Naive thymus-derived CD4-positive, alpha-beta T cell (primary cell): ENCODE data around the gene ITGAL. TPM values are rescaled to one million over a fixed set of nuclear protein-coding genes. Genes with fewer than 3 reads are reported as not detected.

Source experiments
- ATAC-seq: fragments of 150-1000 bp; cut with Tn5 transposase; 2 replicates; pipeline ENCODE4 v1.10.0; 2021; ENCODE audit warnings: mild to moderate bottlenecking, moderate library complexity
- CTCF ChIA-PET: fragments of 350-600 bp; sonication (Branson Sonifier 250); formaldehyde crosslinking; loops from one replicate; lab custom pipeline; 2021; ENCODE audit warnings: antibody characterized with exemption; lab: Charles Lee
- POLR2A ChIA-PET: fragments of 350-600 bp; sonication (Branson Sonifier 250); formaldehyde crosslinking; loops from one replicate; lab custom pipeline; 2021; ENCODE audit warnings: antibody characterized with exemption, inconsistent platforms; lab: Charles Lee
- DNase-seq, 9 donors: peaks; one replicate each; pipeline versions ENCODE4 v3.0.0 to v3.0.0-alpha.2; 2020 to 2022; ENCODE audit warnings: mixed read lengths in 1 of 9
- H3K27ac ChIP-seq: one replicate; pipeline ENCODE4 v1.7.0; 2013; ENCODE audit warnings: mild to moderate bottlenecking, low read depth, low read length, moderate library complexity
- H3K27me3 ChIP-seq, 2 donors: one replicate each; pipeline ENCODE4 v1.7.0; 2013; ENCODE audit warnings: low read length in 2 of 2, mild to moderate bottlenecking in 2 of 2, moderate library complexity in 2 of 2; ENCODE audit not compliant: control insufficient read depth in 2 of 2, insufficient read depth in 2 of 2
- H3K36me3 ChIP-seq, 3 experiments: 1 replicate in 2 of 3; 2 replicates in 1 of 3; pipeline ENCODE4 v1.7.0; 2013; ENCODE audit warnings: low read length in 3 of 3, mild to moderate bottlenecking in 3 of 3, moderate library complexity in 1 of 3; ENCODE audit not compliant: insufficient read depth in 3 of 3, control insufficient read depth in 2 of 3
- H3K4me1 ChIP-seq, 2 donors: one replicate each; pipeline ENCODE4 v1.7.0; 2013; ENCODE audit warnings: low read length in 2 of 2, mild to moderate bottlenecking in 2 of 2, moderate library complexity in 1 of 2; ENCODE audit not compliant: control insufficient read depth in 2 of 2, insufficient read depth in 2 of 2
- H3K4me3 ChIP-seq: 2 replicates; pipeline ENCODE4 v1.7.0; 2013; ENCODE audit warnings: mild to moderate bottlenecking, low read length
- H3K9me3 ChIP-seq, 3 experiments: 1 replicate in 2 of 3; 2 replicates in 1 of 3; pipeline ENCODE4 v1.7.0; 2013; ENCODE audit warnings: low read length in 3 of 3; ENCODE audit not compliant: control insufficient read depth in 2 of 3
- H3K27ac Mint-ChIP-seq, 9 donors: one replicate each; pipeline ENCODE4 v1.8.0; 2020 to 2022; ENCODE audit warnings: mixed read lengths in 9 of 9, mild to moderate bottlenecking in 8 of 9, moderate library complexity in 5 of 9, inconsistent platforms in 2 of 9
- H3K27me3 Mint-ChIP-seq, 5 donors: one replicate each; pipeline ENCODE4 v1.8.0; 2021 to 2022; ENCODE audit warnings: mixed read lengths in 5 of 5, mild to moderate bottlenecking in 1 of 5
- H3K36me3 Mint-ChIP-seq, 5 donors: one replicate each; pipeline ENCODE4 v1.8.0; 2020 to 2022; ENCODE audit warnings: mixed read lengths in 5 of 5, mild to moderate bottlenecking in 3 of 5, inconsistent platforms in 1 of 5
- H3K4me1 Mint-ChIP-seq, 7 donors: one replicate each; pipeline ENCODE4 v1.8.0; 2020 to 2022; ENCODE audit warnings: mixed read lengths in 7 of 7, mild to moderate bottlenecking in 3 of 7, inconsistent platforms in 1 of 7
- H3K4me3 Mint-ChIP-seq, 10 donors: one replicate each; pipeline ENCODE4 v1.8.0; 2020 to 2022; ENCODE audit warnings: mild to moderate bottlenecking in 10 of 10, mixed read lengths in 10 of 10, moderate library complexity in 6 of 10, inconsistent platforms in 2 of 10
- H3K9me3 Mint-ChIP-seq, 11 donors: one replicate each; pipeline ENCODE4 v1.8.0; 2020 to 2022; ENCODE audit warnings: mixed read lengths in 11 of 11, mild to moderate bottlenecking in 4 of 11, inconsistent platforms in 1 of 11, moderate library complexity in 1 of 11
- intact Hi-C, 2 donors: fragments of 100-400 bp; cut with micrococcal nuclease; formaldehyde crosslinking; loops; one replicate each; pipeline ENCODE4 v1.15.1; 2023
- polyA plus RNA-seq, 2 donors: library from polyadenylated mRNA; unstranded; fragments of 300-500 nt; fragmentation: Illumina TruSeq; gene quantifications; one replicate each; pipeline ENCODE4 v1.2.3, GENCODE V29; 2021
- total RNA-seq, 6 experiments: library from RNA in 5 of 6; stranded (reverse) in 5 of 6; gene quantifications; 1 replicate in 5 of 6; 2 replicates in 1 of 6; pipeline ENCODE4 v1.2.3 and lab custom pipeline; 2021 to 2026

The ITGAL gene
- total and polyA plus RNA-seq, 7 experiments from 2014 or later, result 110 to 629 (median 411) TPM

DNA sequence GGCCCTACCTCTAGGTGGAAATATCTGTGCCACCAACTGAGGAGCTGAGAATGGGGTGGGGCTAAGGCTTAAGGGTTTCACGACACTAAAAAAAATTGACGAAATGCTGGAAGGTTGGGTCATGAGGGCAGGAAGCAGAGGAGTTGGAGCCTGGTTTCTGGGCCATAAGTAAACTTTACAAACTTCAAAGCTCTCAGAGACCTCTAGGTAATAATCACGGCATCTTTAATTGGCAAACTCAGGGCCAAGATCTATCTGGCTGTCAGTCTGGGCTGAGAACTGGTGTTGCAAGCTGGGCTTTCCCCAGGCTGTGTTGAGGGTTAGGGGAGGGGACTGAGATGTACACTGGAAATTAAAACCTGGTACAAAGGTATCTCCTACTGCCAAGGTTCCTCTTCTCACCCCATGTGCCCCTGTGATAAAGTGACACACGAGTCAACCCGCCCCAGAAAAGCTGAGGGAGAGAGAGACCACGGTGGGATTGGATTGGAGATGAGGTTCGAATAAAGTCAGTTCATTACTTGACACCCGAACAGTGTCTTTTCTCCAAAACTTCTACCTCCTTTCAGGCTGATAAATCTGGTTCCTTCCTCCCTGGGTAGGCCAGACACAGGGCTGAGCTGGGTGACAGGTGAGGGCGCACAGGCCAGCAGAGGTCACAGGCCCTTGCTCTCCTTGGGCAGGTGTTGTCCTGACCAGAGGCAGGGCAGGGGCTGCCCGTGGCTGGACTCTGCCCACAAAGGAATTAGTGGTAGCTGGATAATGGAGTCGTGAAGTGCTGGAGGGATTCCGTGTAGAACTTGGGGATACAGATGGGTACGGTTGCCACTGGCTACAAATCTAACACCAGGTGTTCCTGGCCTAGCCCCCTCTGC is 57.9 kb downstream of the ITGAL start:
- H3K4me1 Mint-ChIP-seq, result peaks cover 10 to 48% (median 41%) of the 10 kb centered on the region in 7 donors
- Histone ChIP-seq H3K36me3 (peaks cover 0 to 25% (median 0%) of the 10 kb centered on the region in 3 experiments), H3K9me3 (no peaks in the 10 kb centered on the region), H3K27ac (peak overlapping the region; percentile 27), H3K27me3 (no peaks in the 10 kb centered on the region), H3K4me3 (no peak overlapping the region), H3K4me1 (peaks cover 0 to 10% of the 10 kb centered on the region in 2 donors)
- H3K4me3 Mint-ChIP-seq, result peak overlapping the region in 1 of 10 donors; percentile 20
- ATAC-seq, result no peak
- intact Hi-C loops, result no loop called here
- peaks cover 0 to 2% (median 0%) of the 10 kb centered on the region in 11 donors for H3K9me3 Mint-ChIP-seq
- peaks cover 0 to 1% (median 0%) of the 10 kb centered on the region in 5 donors for H3K36me3 Mint-ChIP-seq
- ChIA-PET CTCF (interaction anchor here (1.0 kb wide), 1 partner anchor 27 kb away, joined by 4 read pairs; the partner anchor contains the start of gene ZNF764), POLR2A (interaction anchor here (0.9 to 4.5 kb wide), 7 partner anchors 19 to 128 kb away, joined by 3 to 29 read pairs (median 3); partner anchors contain the start of genes DCTPP1, ZNF688, ZNF689 and ZNF764)
- H3K27ac Mint-ChIP-seq, result peak overlapping the region in 8 of 9 donors; percentile 23 to 88 (median 72)
- no peaks in the 10 kb centered on the region for H3K27me3 Mint-ChIP-seq
- peak in 4 of 9 donors; percentile 22 to 37 (median 32) for DNase-seq

DNA sequence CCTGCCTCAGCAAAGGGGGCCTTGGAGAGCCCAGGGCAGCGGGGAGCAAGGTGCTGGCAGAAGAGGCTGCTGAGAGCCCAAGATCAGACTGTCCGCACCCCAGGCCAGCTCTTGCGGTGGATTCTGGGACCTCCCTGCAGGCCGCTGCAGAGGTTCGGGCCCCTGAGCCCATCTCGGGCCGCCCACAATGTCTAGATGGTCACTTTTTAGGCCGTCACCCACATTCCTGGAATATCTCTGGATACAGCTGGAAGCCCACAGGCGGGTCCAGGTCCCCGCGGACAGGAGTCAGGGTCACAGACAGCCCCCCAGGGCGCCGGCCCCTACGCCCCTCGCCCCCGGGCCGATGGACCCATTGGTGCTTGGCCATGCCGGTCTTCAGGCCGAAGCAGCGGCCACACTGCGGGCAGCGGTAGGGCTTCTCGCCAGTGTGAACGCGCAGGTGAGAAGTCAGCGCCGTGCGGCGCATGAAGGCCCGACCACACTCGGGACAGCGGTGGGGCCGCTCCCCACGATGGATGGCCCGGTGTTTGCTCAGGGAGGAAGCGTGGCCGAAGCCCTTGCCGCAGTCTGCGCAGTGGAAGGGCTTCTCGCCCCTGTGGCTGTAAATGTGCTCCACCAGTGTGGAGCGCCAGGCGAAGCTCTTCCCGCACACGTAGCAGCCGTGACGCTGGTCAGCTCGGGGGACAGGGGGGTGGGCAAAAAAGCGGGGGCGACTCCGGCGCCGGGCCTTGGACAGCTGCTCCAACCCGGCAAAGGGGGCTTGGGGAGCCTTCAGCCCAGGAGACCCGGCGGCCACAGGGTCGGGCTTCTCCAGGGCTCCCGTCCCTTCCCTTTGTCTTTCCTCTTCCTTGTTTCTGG is 60.0 kb downstream of the ITGAL start:
- POLR2A ChIA-PET, result interaction anchor here (0.5 kb wide), 1 partner anchor 39 kb away, joined by 3 read pairs; no protein-coding TSS in a partner anchor
- Mint-ChIP-seq H3K36me3 (peaks cover 0 to 9% (median 0%) of the 10 kb centered on the region in 5 donors), H3K4me3 (peak overlapping the region in 5 of 10 donors; percentile 45 to 91 (median 59)), H3K27ac (peak overlapping the region in 4 of 9 donors; percentile 48 to 99 (median 88)), H3K4me1 (peaks cover 22 to 62% (median 48%) of the 10 kb centered on the region in 7 donors), H3K9me3 (peaks cover 0 to 1% (median 0%) of the 10 kb centered on the region in 11 donors), H3K27me3 (no peaks in the 10 kb centered on the region)
- H3K9me3 ChIP-seq, result no peaks in the 10 kb centered on the region
- intact Hi-C loops, result no loop called here
- DNase-seq (no peak), ATAC-seq (no peak)
- CTCF ChIA-PET, result no interaction called here
- peak overlapping the region; percentile 98 for H3K27ac ChIP-seq
- H3K27me3 ChIP-seq, result no peaks in the 10 kb centered on the region
- no peak overlapping the region for H3K4me3 ChIP-seq
- H3K36me3 ChIP-seq, result peaks cover 0 to 20% (median 0%) of the 10 kb centered on the region in 3 experiments
- H3K4me1 ChIP-seq, result peaks cover 8 to 18% of the 10 kb centered on the region in 2 donors

- ATAC-seq (no peak), DNase-seq (no peak)
- Mint-ChIP-seq H3K27ac (peak overlapping the region; percentile 37 to 99 (median 87)), H3K27me3 (no peaks in the 10 kb centered on the region), H3K36me3 (peaks cover 0 to 9% (median 0%) of the 10 kb centered on the region in 5 donors), H3K9me3 (peaks cover 0 to 1% (median 0%) of the 10 kb centered on the region in 11 donors), H3K4me1 (peaks cover 18 to 62% (median 45%) of the 10 kb centered on the region in 7 donors), H3K4me3 (peak overlapping the region; percentile 45 to 97 (median 68))
- ChIA-PET POLR2A (interaction anchor here (0.5 to 4.5 kb wide), 5 partner anchors 10 to 130 kb away, joined by 3 to 159 read pairs (median 23); partner anchors contain the start of gene ZNF764), CTCF (interaction anchor here (1.0 kb wide), 1 partner anchor 60 kb away, joined by 3 read pairs; no protein-coding TSS in a partner anchor)
- Histone ChIP-seq H3K36me3 (peaks cover 0 to 20% (median 0%) of the 10 kb centered on the region in 3 experiments), H3K4me3 (no peak overlapping the region), H3K27ac (peak overlapping the region; percentile 98), H3K9me3 (no peaks in the 10 kb centered on the region), H3K4me1 (peaks cover 8 to 13% of the 10 kb centered on the region in 2 donors), H3K27me3 (no peaks in the 10 kb centered on the region)
- intact Hi-C loops, result no loop called here
These were observed 60.6 kb downstream of the ITGAL start for GRCh38 chr16:30533146-30533522.

GRCh38 chr16:30533748-30534367 is 61.3 kb downstream of the ITGAL start:
- Histone ChIP-seq H3K27ac (peak overlapping the region; percentile 98), H3K36me3 (peaks cover 0 to 20% (median 0%) of the 10 kb centered on the region in 3 experiments), H3K4me1 (peaks cover 8 to 13% of the 10 kb centered on the region in 2 donors), H3K9me3 (no peaks in the 10 kb centered on the region), H3K4me3 (peak overlapping the region; percentile 60), H3K27me3 (no peaks in the 10 kb centered on the region)
- CTCF ChIA-PET, result interaction anchor here (1.0 to 3.0 kb wide), 2 partner anchors 23 to 60 kb away, joined by 3 to 37 read pairs; partner anchors contain the start of gene ZNF764
- peaks cover 14 to 58% (median 44%) of the 10 kb centered on the region in 7 donors for H3K4me1 Mint-ChIP-seq
- POLR2A ChIA-PET, result interaction anchor here (0.6 to 4.5 kb wide), 18 partner anchors 9 to 361 kb away, joined by 3 to 159 read pairs (median 8); partner anchors contain the start of genes DCTPP1, FBRS, PRR14 and ZNF48
- DNase-seq (peak in 1 of 9 donors; percentile 32), ATAC-seq (no peak)
- peak overlapping the region; percentile 76 to 99 (median 93) for H3K27ac Mint-ChIP-seq
- intact Hi-C loops, result loop anchor here (1.0 to 2.0 kb wide), 5 partner anchors 38 to 125 kb away; partner anchors contain the start of genes SEPHS2 (in 2 of the 2) and FBRS (in 1 of the 2)
- H3K36me3 Mint-ChIP-seq, result peaks cover 0 to 9% (median 0%) of the 10 kb centered on the region in 5 donors
- peaks cover 0 to 1% (median 0%) of the 10 kb centered on the region in 11 donors for H3K9me3 Mint-ChIP-seq
- H3K27me3 Mint-ChIP-seq, result no peaks in the 10 kb centered on the region
- H3K4me3 Mint-ChIP-seq, result peak overlapping the region; percentile 82 to 100 (median 94)

GRCh38 chr16:30534368-30535105 is 62.0 kb downstream of the ITGAL start, which contains the start of gene ZNF747:
Gene ZNF747, minus strand, starts transcription at chr16:30534858. Its CDS starts 179 bp downstream, at chr16:30534679.
- H3K4me3 ChIP-seq, result peak within 1 kb of the TSS; percentile 60
- ChIA-PET CTCF (interaction anchor here (0.9 to 3.0 kb wide), 17 partner anchors 9 to 133 kb away, joined by 3 to 37 read pairs (median 6); partner anchors contain the start of genes DCTPP1, SEPHS2, ZNF688 and ZNF764), POLR2A (interaction anchor here (0.6 to 4.5 kb wide), 29 partner anchors 10 to 362 kb away, joined by 3 to 159 read pairs (median 5); partner anchors contain the start of genes DCTPP1, FBRS, PRR14 and ZNF48)
- H3K27me3 Mint-ChIP-seq, result no peaks in the 10 kb centered on the region
- peaks cover 0 to 1% (median 0%) of the 10 kb centered on the region in 11 donors for H3K9me3 Mint-ChIP-seq
- peaks cover 0 to 20% (median 0%) of the 10 kb centered on the region in 3 experiments for H3K36me3 ChIP-seq
- peak within 1 kb of the TSS; percentile 91 to 100 (median 96) for H3K4me3 Mint-ChIP-seq
- intact Hi-C loops, result loop anchor here (1.0 to 2.0 kb wide), 17 partner anchors 7 to 164 kb away; partner anchors contain the start of genes DCTPP1 (in 2 of the 2), FBRS (in 2 of the 2), PRR14 (in 2 of the 2) and SEPHS2 (in 2 of the 2)
- DNase-seq (peak; percentile 84 to 92 (median 89)), ATAC-seq (peak; percentile 87)
- peaks cover 0 to 9% (median 0%) of the 10 kb centered on the region in 5 donors for H3K36me3 Mint-ChIP-seq
- no peaks in the 10 kb centered on the region for H3K9me3 ChIP-seq
- no peaks in the 10 kb centered on the region for H3K27me3 ChIP-seq
- H3K4me1 ChIP-seq, result peaks cover 8 to 13% of the 10 kb centered on the region in 2 donors
- H3K27ac Mint-ChIP-seq, result peak within 1 kb of the TSS; percentile 94 to 99 (median 98)
- peaks cover 14 to 53% (median 43%) of the 10 kb centered on the region in 7 donors for H3K4me1 Mint-ChIP-seq
- peak within 1 kb of the TSS; percentile 98 for H3K27ac ChIP-seq
